ENCODE data around the gene KCP. TPM values are rescaled to one million over a fixed set of nuclear protein-coding genes. Genes with fewer than 3 reads are reported as not detected.

KCP gene
- total RNA-seq, 1 donor from 2014 or later: 0.16 TPM

DNA sequence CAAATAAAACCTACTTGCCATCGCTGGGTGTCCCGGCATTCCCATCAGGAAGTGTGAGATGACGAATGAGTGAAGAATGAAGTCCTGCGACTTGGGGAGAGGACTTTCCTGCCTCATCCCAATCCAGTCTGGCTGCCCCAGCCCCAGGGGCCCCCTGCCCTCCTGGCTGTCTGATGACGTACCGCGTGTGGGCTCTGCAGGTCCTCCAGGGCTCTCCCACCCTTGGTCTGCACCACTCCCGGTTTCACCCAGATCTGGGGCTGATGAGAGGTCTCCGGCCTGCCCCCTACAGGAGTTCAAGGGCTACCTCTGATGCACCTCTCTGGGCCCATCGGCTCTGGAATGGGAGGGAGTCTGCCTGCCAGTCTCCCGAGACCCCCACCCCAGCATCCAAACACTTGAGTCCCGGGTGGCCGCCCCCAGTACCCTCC, 38.1 kb downstream of the KCP start:
- no peak for DNase-seq

DNA sequence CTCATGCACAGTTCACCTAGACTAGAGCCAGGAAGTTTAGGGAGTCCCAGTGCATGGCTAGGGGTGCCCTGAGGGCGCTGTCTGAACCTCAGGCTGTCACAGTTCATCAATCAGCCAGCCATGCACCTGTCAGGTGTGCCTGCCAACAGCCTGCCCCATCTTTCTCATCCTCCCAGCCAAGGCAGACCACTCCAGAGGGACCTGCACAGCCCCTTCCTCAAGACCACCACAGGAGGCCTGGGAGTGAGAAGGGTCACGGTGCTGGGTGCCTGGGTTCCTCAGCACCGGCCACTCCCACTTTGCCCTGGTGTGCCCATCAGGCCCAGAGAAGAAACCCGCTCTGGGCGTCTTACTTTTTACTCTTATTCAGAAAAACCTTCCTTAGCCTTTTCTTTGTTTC, 39.5 kb downstream of the KCP start:
- DNase-seq: no peak

DNA sequence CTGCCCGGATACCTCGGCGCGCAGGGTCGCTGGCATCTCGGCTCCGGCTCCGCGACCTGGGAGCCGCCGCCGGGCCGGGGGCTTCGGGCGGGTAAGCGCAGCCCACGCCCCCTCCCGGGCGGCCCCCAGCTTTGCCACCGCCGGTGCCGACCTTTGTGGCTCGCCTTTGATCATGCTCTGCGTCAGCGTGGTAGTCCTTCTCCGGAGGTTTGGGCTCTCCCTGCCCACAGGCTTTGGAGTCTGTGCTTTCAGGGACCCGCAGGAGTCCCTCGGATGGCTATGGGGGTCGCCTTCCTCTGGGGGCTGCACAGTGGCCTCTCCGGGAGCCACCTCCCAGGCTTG, 40.6 kb downstream of the KCP start:
- no peak for DNase-seq

GRCh38 chr7:128869138-128869943, 41.2 kb downstream of the KCP start:
- DNase-seq: peak; percentile 19

DNA sequence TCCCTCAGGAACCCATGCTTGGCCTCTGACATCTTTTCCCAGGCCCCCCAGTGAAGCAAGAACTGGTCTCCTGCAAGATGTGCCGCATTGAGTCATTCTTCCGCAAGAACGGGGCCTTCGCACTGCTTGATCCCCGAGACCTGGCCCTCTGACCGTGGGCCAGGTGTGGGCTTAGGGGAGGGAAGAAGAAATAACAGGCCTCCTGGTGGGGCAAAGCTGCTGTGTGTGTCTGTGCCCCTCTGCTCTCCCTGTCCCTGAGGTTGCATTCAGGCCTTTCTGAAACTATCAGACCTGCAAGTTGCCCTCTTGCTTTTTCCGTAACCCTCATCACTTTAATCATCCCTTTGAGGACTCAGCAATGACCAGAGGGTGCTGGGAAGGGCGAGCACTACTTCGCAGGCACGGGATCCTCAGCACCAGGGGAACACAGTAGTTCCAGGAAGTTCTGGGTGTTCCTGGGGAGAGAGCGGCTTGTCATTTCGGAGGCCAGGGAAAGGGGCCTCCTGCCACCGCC, 41.8 kb downstream of the KCP start:
- no peak for DNase-seq

- DNase-seq: no peak
Measured at GRCh38 chr7:128867842-128868623, 42.5 kb downstream of the KCP start.

GRCh38 chr7:128867241-128867640, 43.3 kb downstream of the KCP start:
- no peak for DNase-seq

GRCh38 chr7:128865996-128866877, 44.3 kb downstream of the KCP start:
- DNase-seq: no peak

- DNase-seq: no peak
Measured at GRCh38 chr7:128865303-128865702, 45.2 kb downstream of the KCP start.

- no peak for DNase-seq
Measured at GRCh38 chr7:128863433-128863989, 47.0 kb downstream of the KCP start.

- DNase-seq: peak; percentile 94
Measured at GRCh38 chr7:128862571-128863432, 47.7 kb downstream of the KCP start, which contains the start of gene ATP6V1F. Gene ATP6V1F, plus strand, starts transcription at chr7:128862856. Its CDS starts 49 bp downstream, at chr7:128862905.

GRCh38 chr7:128861957-128862570, 48.4 kb downstream of the KCP start:
- DNase-seq: no peak

- no peak for DNase-seq
Measured at GRCh38 chr7:128860158-128861073, 50.1 kb downstream of the KCP start.

DNA sequence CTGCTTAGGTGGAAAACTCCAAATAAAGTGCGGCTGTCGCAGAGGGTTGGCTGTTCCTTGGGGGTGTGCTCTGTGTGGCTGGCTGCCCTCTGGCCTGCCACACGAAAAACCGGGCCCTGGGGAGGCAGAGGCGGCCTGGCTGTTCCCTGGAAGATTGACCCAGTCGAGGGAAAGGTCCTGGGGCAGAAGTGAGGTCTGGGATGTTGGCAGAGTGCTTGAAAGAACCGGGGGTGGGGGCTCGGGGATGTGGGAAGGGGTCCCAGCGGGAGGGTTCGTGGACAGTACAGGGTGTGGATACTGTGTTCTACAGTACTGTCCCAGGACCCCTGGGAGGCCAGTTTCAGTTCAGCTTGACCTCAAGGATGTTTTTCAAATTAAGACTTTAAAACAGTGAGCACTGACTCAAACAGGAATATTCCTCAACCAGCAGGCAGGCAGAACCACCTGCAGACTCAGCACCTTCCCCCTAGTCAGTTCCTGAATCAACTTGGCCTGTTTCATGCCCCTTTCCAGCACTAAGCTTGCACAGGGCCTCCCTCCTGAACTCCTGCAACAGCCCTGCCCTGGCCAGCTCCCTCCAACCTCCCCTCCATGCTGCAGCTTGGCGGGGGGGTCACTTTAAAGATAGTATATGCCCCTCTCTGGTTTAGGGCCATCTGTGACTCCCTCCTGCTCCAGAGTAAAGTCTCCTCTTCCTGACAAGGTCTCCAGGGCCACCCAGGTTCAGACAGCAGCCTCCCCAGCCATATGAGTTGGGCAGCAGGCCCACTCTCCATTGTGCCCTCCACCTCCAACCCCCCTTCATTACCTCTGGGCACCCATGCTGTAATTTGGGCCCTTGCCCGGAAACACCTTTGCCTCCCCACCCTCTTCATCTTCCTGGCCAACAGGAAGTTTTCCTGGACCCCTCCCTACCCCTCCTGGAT, 51.0 kb downstream of the KCP start:
- DNase-seq: no peak

DNA sequence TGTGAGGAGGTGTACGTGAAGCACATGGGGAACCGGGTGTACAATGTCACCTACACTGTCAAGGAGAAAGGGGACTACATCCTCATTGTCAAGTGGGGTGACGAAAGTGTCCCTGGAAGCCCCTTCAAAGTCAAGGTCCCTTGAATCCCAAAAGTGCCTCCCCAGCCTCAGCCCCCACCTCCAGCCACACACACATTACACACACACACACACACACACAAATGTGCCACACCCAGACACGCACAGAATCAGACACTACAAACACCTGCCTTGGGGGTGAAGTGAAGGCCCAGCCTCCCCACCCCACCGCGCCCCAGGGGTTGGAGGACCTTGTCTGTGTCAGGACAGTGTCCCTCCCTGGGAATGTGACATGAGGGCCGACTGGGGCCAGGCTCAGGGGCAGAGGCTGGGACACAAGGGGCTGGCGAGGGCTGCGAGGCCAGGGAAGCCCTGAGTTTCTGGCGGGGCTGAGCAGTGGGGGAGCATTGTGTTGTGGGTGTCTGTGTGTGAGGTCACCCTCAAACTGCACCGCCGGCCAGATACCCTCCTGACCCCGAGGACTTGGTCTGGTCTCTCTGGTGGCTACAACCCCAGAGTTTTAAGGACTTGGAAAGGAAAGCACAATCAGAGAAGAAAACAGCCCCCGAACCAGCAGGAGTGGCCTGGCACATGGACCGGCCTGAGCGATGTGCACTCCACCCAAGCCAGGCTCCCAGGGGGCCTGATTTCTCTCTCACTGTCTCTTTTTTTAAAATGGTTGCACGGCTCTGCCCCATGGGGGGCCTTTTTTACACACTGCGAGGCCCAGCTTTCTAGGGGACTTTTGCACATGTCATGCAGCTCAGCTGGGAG, 51.9 kb downstream of the KCP start:
- DNase-seq: no peak

DNA sequence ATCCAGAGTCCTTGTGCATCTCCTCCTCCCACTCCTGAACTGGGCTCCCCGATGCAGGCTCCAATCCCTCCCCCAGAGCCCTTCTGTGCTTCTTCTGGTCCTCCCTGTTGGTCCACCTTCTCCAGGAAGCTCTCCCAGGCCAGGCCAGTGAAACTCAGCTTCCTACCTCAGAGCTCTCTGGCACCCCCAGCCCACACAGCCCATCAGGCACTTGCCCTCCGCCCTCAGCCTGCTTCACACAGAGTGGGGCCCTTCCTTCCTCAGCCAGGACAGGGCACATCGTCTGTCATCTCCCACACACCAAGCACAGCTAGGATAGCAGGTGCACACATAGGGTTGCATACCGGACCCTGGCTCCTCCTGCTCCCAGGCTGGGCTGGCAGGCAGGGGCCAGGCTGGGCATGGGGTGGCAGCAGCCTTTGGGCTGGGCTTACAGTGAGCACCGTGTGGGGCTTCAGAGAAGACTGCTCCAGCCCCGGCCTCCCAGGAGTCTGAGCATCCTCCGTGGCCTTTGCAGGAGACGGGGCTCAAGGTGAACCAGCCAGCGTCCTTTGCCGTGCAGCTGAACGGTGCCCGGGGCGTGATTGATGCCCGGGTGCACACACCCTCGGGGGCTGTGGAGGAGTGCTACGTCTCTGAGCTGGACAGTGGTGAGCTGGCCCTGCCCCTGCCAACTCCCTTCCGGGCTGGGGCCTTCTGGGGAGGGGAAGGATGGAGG, 54.3 kb downstream of the KCP start:
- DNase-seq: no peak

GRCh38 chr7:128855559-128855958, 55.0 kb downstream of the KCP start:
- no peak for DNase-seq

Measured in occipital lobe (tissue), 2 donors.